GM21390 (cell line): ENCODE measurements around the gene NUBP1.

ENCODE experiments used
- ATAC-seq: cut with Tn5 transposase; IDR thresholded peaks from one replicate; pipeline ENCODE4 v1.9.1; 2021; ENCODE audit not compliant: unreplicated experiment

Gene NUBP1

DNA sequence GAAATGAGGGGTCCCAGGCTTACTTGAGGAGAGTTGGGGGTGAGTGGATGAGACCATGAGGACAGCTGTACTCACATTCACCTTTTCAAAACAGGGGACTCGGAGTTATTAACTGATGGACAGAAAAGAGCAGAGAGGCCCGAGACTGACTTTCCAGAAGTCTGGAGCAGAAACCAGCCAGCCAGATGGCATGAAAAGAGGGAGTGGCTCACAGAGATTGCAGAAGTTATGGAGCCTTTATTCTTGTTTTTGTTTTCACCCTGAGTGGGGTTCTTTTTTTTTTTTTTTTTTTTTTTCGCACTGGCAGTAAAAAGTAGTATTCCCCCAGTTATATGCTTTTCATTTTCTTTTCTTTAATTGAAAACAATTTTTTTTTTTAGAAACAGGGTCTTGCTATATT is 56.1 kb downstream of the NUBP1 start:
- no peak for ATAC-seq

DNA sequence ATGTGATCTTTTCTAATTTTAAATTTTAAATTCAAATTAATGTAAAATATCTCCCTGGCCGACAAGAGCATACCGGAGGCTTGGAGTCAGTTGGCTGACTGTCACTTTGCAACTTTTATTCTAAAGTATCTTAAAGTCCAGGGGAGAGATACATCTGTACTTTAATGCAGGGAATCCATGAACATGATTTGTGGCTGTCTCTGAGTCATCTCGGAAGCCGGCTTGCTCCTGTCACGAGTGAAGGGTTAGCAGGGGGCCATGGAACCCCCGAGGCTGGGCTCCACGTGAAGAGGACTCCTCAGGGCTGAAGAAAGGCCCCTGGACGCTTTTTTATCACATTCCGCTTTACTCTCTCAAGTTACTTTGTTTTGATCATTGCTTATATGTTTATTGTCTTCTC is 61.7 kb downstream of the NUBP1 start:
- ATAC-seq: no peak

DNA sequence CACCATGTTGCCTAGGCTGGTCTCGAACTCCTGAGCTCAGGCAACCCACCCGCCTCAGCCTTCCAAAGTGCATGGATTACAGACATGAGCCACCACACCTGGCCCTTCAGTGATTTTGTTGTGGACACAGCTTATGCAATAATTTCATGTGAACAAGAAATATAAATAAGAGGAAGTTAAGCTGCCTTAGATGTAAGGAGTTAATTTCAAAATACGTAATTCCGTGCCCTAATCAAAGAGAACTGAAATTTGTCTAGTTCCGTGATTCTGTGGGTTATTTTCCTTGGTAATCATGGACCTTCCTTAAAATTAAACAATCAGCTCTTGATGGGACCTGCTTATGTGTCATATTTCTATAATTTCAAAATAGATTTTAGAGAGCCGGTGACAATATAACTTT is 63.1 kb downstream of the NUBP1 start:
- no peak for ATAC-seq

GRCh38 chr16:10808218-10808617 is 64.6 kb downstream of the NUBP1 start:
- ATAC-seq: no peak

- no peak for ATAC-seq
Observed at GRCh38 chr16:10808850-10809249, 65.2 kb downstream of the NUBP1 start.

GRCh38 chr16:10809706-10810105 is 66.1 kb downstream of the NUBP1 start:
- ATAC-seq: no peak

DNA sequence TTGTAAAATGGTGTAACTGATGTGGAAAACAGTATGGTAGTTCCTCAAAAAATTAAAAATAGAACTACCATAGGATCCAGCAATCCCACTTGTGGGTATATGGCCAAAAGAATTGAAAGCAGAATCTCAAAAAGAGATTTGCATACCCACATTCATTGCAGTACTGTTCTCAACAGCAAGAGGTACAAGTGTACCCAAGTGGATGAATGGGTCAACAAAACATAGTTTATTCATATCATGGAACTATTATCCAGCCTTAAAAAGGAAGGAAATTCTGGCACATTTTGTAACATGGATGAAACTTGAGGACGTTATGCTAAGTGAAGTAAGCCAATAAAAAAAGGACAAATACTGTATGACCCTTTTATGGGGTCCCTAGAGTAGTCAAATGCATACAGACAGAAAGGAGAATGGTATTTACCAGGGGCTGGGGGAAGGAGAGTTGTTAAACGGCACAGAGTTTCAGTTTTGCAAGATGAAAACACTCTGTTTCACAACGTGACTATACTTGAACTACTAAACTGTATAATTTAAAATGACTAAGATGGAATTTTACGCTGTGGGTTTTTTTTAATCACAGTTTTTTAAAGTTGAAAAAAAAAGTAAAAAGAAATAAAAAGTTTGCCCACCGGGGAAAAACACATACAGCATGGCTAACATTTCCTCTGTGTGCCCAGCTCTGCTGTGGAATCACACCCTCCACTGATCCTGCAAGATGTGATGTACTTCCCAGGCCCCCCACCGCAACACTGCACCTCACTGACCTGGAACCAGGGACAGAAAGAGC is 68.9 kb downstream of the NUBP1 start:
- peak; percentile 68 for ATAC-seq

DNA sequence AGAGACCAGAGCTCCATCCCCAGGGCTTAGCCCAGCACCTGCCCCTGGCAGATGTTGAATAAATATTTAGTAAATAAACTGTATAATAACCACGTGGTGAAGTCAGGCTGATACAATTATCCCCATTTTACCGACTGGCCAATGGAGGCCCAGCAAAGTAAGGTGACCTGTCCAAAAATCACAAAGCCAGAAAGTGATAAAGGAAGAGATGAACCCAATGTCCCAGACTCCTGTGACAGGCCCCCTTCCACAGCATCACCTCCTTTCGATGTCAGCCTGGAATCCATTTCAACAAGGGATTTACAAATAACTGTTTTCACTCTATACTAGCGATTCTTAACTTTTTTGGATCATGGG is 69.4 kb downstream of the NUBP1 start:
- no peak for ATAC-seq

DNA sequence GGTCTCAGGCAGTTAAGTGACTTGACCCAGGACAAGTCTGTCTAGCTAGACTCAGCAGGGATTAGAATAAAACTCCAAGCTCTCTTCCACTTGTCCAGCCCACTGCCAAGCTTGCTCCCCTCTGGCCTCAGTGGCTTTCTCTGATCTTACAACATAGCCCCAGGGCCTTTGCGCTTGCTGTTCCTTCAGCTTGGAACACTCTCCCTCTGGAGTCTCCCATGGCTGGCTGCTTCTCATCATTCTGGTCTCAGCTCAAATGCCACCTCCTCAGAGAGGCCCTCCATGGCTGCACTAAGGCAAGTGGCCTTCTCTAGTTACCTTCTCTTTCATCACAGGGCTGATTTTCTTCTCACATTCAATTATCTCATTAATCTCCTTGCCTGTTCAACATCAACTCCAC is 73.9 kb downstream of the NUBP1 start:
- ATAC-seq: no peak

DNA sequence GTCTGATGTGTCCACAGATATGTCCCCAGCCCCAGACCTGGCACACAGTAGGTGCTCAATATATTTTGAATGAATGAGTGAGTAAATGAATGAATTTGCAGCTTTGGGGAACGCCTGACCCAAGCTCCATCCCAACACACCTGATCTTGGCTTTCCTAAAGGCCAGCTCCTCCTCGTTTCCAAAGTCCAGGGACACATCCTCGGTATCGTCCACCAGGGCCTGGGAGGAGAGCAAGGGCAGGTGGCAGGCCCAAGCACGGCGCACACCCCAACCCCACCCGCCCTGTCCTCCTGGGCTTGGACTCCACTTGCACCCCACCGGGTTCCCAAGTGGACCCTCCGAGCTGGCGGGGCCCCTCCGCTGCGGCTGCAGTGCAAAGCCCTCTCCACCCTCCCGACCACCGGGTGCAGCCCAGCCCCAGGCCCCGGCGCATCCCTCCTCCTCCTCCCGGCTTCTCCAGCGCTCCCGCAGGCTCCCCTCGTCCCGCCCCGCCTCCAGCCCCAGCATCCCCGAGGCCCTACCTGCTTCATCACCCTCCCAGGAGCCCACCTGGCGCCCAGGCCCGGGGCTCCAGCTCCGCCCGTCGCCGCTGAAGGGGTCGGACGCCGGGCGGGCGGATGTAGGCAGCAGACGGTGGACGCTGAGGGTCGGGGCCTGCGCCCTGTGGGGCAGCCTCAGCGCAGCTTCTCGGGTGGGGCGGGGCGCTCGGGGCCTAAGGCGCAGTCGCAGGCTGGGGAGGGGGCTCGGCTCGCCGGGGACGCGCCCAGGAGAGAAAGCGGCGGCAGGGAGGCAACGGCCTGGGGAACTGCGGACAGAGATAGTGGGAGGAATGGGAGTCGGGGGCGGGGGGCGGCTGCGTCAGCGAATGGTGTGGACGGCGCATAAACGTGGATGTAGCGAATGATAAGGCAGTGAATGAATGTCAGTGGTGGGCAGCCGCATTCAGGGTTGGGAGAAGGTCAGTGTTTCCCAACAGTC is 74.6 kb downstream of the NUBP1 start, which contains the start of gene TVP23A:
TVP23A (minus strand) TSS at position 832 of the 979 bp plus-strand sequence; CDS start at position 531, 301 bp downstream.
- ATAC-seq: no peak
